Endometrial microvascular endothelial cells (primary cell): Measurements from ENCODE around the gene MESD. TPM values are rescaled to one million over a fixed set of nuclear protein-coding genes. Genes with fewer than 3 reads are reported as not detected.

Experiments
- in situ Hi-C: cut with HindIII; loops from 2 replicates; pipeline ENCODE4 v1.10.0; 2017; ENCODE audit warnings: low sequenced_read_pairs, low pct_unique_long_range_greater_than_20kb; ENCODE audit errors: inconsistent ontology term
- total RNA-seq: library from RNA; depleted of rRNA; stranded (reverse); fragments of >200 nt; gene quantifications from one replicate; pipeline ENCODE4 v1.2.3, GENCODE V29; 2015; ENCODE audit errors: inconsistent ontology term

Gene MESD
- total RNA-seq, 1 donor from 2014 or later, result 20.9 TPM

DNA sequence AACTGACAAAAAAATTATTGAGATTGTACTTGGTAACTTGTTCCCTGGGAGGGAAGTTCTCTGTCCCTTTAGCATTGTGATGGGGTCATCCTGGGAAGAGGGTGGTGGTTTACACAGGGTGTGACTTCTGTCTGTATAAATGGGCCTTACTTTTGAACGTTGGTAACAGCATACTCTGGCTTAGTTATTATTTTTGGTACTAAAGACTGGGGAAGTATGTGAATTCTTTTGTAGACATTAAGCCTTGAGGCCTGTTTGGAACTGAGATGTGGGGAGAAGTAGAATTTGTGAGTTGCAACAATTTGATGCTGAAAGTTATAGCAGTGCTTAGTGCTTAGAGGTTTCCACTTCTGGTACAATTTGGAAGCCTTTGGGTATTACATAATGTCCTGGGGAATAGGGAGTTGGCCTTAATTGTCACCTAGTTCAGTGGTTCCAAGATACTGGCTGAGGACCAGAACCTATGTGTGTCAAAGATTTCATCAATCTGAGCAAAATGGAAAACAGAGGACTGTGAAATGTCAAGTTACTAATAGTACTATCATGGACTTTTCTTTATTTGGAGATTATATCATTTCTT, 27.0 kb upstream of the MESD start:
- in situ Hi-C loops, result no loop called here

GRCh38 chr15:81015621-81016488, 26.2 kb upstream of the MESD start:
- in situ Hi-C loops, result no loop called here

GRCh38 chr15:81014446-81015093, 25.0 kb upstream of the MESD start:
- in situ Hi-C loops, result no loop called here

GRCh38 chr15:81013396-81013929, 23.8 kb upstream of the MESD start:
- in situ Hi-C loops, result no loop called here

DNA sequence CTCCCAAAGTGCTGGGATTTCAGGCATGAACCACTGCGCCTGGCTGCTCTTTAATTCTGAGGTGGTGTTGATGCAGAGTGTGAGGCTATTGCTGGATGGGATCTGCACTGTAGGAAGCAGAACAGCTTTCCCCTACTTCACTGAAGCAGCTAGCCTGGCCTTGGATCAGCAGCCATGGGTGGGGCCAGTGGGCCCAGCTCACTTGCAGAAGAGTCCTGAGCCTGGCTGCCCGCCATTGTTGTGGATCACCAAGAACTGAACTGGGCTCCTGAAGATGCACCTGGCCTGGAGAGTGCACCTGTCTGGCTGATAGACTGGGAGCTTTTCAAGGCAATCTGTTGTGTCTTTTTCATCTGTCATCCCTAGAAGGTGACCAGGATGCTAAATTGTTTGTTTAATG, 23.0 kb upstream of the MESD start:
- in situ Hi-C loops, result no loop called here

GRCh38 chr15:81011593-81011992, 22.0 kb upstream of the MESD start:
- in situ Hi-C loops, result no loop called here

DNA sequence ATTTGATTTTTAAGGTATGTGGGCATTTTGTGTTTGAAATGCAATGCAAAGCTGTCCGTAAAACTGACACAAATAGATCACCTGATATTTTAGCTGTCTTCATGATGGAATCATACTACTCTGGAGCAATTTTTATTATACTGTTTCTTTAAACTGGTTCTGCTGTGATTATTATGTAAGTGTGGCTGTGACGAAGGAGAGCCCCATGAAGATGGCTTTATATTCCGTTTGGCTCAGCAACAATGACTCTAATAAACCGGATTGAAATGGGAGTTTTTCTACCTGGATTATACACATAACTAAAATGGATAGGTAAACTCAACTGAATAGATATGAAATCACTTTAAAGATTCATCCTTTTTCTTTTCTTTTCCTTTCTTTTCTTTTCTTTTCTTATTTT, 20.5 kb upstream of the MESD start:
- in situ Hi-C loops, result no loop called here

- in situ Hi-C loops, result no loop called here
These were observed 18.7 kb upstream of the MESD start for GRCh38 chr15:81008312-81008711.

- in situ Hi-C loops, result no loop called here
These were observed 17.9 kb upstream of the MESD start for GRCh38 chr15:81007428-81008064.

GRCh38 chr15:81006124-81006523, 16.5 kb upstream of the MESD start:
- in situ Hi-C loops, result no loop called here

DNA sequence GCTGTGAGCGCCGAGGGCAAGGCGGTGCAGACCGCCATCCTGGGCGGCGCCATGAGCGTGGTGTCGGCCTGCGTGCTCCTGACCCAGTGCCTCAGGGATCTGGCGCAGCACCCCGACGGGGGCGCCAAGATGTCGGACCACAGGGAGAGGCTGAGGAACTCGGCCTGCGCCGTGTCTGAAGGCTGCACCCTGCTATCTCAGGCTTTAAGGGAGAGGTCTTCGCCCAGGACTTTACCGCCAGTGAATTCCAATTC, 13.4 kb upstream of the MESD start:
- in situ Hi-C loops, result no loop called here

DNA sequence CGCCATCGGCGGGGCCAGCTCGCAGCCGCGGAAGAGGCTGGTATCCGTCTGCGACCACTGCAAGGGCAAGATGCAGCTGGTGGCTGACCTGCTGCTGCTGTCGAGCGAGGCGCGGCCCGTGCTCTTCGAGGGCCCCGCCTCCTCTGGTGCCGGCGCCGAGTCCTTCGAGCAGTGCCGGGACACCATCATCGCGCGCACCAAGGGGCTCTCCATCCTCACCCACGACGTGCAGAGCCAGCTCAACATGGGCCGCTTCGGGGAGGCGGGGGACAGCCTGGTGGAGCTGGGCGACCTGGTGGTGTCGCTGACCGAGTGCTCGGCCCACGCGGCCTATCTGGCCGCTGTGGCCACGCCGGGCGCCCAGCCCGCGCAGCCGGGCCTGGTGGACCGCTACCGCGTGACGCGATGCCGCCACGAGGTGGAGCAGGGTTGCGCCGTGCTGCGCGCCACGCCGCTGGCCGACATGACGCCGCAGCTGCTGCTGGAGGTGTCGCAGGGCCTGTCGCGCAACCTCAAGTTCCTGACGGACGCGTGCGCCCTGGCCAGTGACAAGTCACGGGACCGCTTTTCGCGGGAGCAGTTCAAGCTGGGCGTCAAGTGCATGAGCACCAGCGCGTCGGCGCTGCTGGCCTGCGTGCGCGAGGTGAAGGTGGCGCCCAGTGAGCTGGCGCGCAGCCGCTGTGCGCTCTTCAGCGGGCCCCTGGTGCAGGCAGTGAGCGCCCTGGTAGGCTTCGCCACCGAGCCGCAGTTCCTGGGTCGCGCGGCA, 12.9 kb upstream of the MESD start:
- in situ Hi-C loops, result no loop called here

DNA sequence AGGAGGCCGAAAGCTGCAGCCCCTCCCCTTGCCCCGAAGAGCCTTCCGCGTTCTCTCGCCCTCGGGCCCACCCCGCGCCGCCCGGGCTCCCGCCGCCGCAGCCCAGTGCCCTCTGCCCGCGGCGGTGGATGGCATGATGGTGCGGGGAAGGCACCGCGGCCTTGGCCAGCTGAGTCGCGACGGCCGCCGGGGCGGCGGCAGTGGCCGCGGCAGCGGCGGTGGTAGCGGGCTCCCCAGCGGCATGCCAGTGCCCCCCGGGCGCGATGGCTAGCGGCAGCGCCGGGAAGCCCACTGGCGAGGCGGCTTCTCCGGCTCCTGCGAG, 12.4 kb upstream of the MESD start:
- in situ Hi-C loops, result no loop called here

GRCh38 chr15:81001152-81002008, 11.8 kb upstream of the MESD start:
- in situ Hi-C loops, result no loop called here

DNA sequence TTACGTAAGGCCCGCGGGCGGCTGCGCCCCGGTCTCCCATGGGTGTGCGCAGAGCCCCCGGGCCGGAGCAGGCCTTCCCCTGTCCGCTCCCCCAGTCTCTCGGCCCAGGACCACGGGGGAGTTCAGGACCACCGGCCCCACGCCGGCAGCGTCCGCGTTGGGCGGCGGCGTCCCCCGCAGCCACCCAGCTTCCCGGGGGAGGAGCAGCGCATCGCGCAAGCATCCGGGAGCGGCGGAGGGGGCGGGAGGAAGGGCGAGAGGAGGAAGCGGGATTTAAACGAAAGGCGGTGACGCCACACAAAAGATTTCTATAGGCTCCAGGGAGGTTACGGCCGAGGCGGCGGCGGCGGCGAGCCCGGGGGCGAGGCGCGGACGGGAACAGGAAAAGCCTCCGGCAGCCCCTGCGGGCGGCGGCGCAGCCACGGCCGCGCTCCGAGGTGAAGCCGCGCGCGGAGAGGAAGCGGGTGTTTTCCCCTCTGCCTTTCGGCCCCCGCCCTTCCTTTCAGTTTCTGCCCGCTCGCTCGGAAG, 11.1 kb upstream of the MESD start, which contains the start of gene TLNRD1:
TLNRD1 (plus strand) TSS at position 300 of the 528 bp plus-strand sequence. CDS start 1,349 bp downstream, outside the sequence.
- in situ Hi-C loops, result no loop called here

- in situ Hi-C loops, result no loop called here
These were observed 10.6 kb upstream of the MESD start for GRCh38 chr15:81000144-81000623.

- in situ Hi-C loops, result no loop called here
These were observed 10.0 kb upstream of the MESD start for GRCh38 chr15:80999623-81000036.

- in situ Hi-C loops, result no loop called here
These were observed 8.6 kb upstream of the MESD start for GRCh38 chr15:80998251-80998650.
